HepG2 (cell line): ENCODE results near the gene SPANXN3. TPM values are rescaled to one million over a fixed set of nuclear protein-coding genes. Genes with fewer than 3 reads are reported as not detected.
"Not testable (repeated sequence)": the region's sequence is repeated elsewhere in the genome, so short reads cannot be mapped to it uniquely, and the experiment has no call there.

Experiments
- ATAC-seq: fragments of 200-7000 bp; cut with Tn5 transposase; 3 replicates; pipeline ENCODE4 v1.9.1; 2020; ENCODE audit warnings: mild to moderate bottlenecking, moderate library complexity
- BruUV-seq: library from RNA; stranded (reverse); fragments of 400-500 nt; replicated peaks from 2 replicates; lab custom pipeline; 2021; lab: Mats Ljungman, UMichigan
- CTCF ChIA-PET: fragments of 300-600 bp; formaldehyde crosslinking; extraction: SDS; loops from one replicate; lab custom pipeline; 2021; ENCODE audit warnings: low total read pairs, inconsistent platforms, low intra/inter-chr PET ratio; lab: Yijun Ruan, JAX
- POLR2A ChIA-PET: fragments of 350-600 bp; sonication (Branson Sonifier 250); formaldehyde crosslinking; loops from one replicate; lab custom pipeline; 2020; ENCODE audit warnings: antibody characterized with exemption, inconsistent platforms; lab: Yijun Ruan, JAX
- DNase-seq: peaks from one replicate; pipeline ENCODE4 v3.0.0-alpha.2; 2015; ENCODE audit warnings: low spot score
- FAIRE-seq: peaks from 3 replicates; lab custom pipeline; 2011; peaks lifted over from hg19 to GRCh38; lab: Jason Lieb, UNC
- H2AFZ ChIP-seq: one replicate; pipeline ENCODE4 v1.6.1; 2011; ENCODE audit warnings: low read length, inconsistent platforms
- H3K27ac ChIP-seq: fragments of 300-600 bp; 3 replicates; pipeline ENCODE4 v1.8.0; 2011; ENCODE audit warnings: mixed run types, mild to moderate bottlenecking, mixed read lengths, low read length, inconsistent platforms; ENCODE audit not compliant: insufficient read depth; ENCODE audit errors: extremely low read length
- H3K27me3 ChIP-seq, 2 experiments: fragments of 200-600 bp in 1 of 2; 2 replicates in 1 of 2; 3 replicates in 1 of 2; pipeline versions ENCODE4 v1.6.0 to v1.8.0; 2011; ENCODE audit warnings: low read length in 2 of 2, mild to moderate bottlenecking in 2 of 2, moderate library complexity in 2 of 2, inconsistent platforms in 1 of 2; ENCODE audit not compliant: insufficient read depth in 2 of 2, control insufficient read depth in 1 of 2
- H3K36me3 ChIP-seq, 2 experiments: fragments of 200-600 bp in 1 of 2; replicated peaks in 1 of 2; 2 replicates in 1 of 2; 3 replicates in 1 of 2; pipeline versions ENCODE4 v1.5.1 to v1.8.0; 2011; ENCODE audit warnings: low read length in 2 of 2, inconsistent platforms in 1 of 2; ENCODE audit not compliant: insufficient read depth in 2 of 2, control insufficient read depth in 1 of 2
- H3K4me1 ChIP-seq: 2 replicates; pipeline ENCODE4 v1.5.1; 2012; ENCODE audit warnings: low read length, inconsistent platforms; ENCODE audit not compliant: insufficient read depth
- H3K4me2 ChIP-seq: 2 replicates; pipeline ENCODE4 v1.6.0; 2011; ENCODE audit warnings: low read depth, low read length, inconsistent platforms
- H3K4me3 ChIP-seq, 3 experiments: fragments of 200-600 bp in 1 of 3; sonication (generic), shearing (Covaris generic) in 1 of 3; replicated peaks in 1 of 3; 2 replicates each; pipeline ENCODE4 v1.5.1; 2011 to 2016; ENCODE audit warnings: low read length in 3 of 3, inconsistent platforms in 2 of 3, low read depth in 2 of 3, mild to moderate bottlenecking in 2 of 3, control low read depth in 1 of 3, mixed read lengths in 1 of 3; ENCODE audit not compliant: insufficient read depth in 1 of 3
- H3K79me2 ChIP-seq: one replicate; pipeline ENCODE4 v1.6.1; 2011; ENCODE audit warnings: low read length, inconsistent platforms; ENCODE audit not compliant: insufficient read depth
- H3K9ac ChIP-seq: 2 replicates; pipeline ENCODE4 v1.6.0; 2011; ENCODE audit warnings: mild to moderate bottlenecking, low read depth, low read length, inconsistent platforms; ENCODE audit not compliant: insufficient read depth
- H3K9me3 ChIP-seq: 2 replicates; pipeline ENCODE4 v1.5.1; 2012; ENCODE audit warnings: mild to moderate bottlenecking, low read length
- H4K20me1 ChIP-seq: 2 replicates; pipeline ENCODE4 v1.6.0; 2011; ENCODE audit warnings: inconsistent platforms, mild to moderate bottlenecking, low read length, moderate library complexity; ENCODE audit not compliant: insufficient read depth
- ZNF318 ChIP-seq: sonication (generic); formaldehyde crosslinking; IDR thresholded peaks from 2 replicates; pipeline ENCODE4 v1.4.0; 2020; ENCODE audit warnings: mild to moderate bottlenecking, missing genetic modification reagents
- WGBS: methylation state at CpG from one replicate; pipeline ENCODE4 v1.1.6; 2017; ENCODE audit warnings: low lambda C conversion rate; 5-methylcytosine and 5-hydroxymethylcytosine counted together
- in situ Hi-C: cut with HindIII; loops from 2 replicates; pipeline ENCODE4 v1.10.0; 2017; ENCODE audit warnings: low pct_unique_long_range_greater_than_20kb; ENCODE audit not compliant: extremely low pct_ligation_motif_present
- intact Hi-C: fragments of 100-400 bp; cut with micrococcal nuclease; formaldehyde crosslinking; loops from one replicate; pipeline ENCODE4 v1.10.0; 2022; ENCODE audit not compliant: unreplicated experiment
- polyA plus RNA-seq, 8 experiments: library from polyadenylated mRNA; depleted of rRNA in 3 of 8; stranded (reverse) in 7 of 8; unstranded in 1 of 8; fragments of >200 nt; fragmentation: Illumina TruSeq in 4 of 8; extraction: Trizol in 4 of 8; gene quantifications; 2 replicates each; pipeline versions ENCODE4 v1.2.1 to v1.2.3, GENCODE V29; 2011 to 2016; ENCODE audit warnings: low read depth in 4 of 8, missing spikeins in 1 of 8, mixed read lengths in 1 of 8; ENCODE audit not compliant: insufficient read depth in 1 of 8
- total RNA-seq, 5 experiments: library from RNA; depleted of rRNA; stranded (reverse); fragments of >200 nt; fragmentation: Illumina TruSeq; extraction: Trizol; gene quantifications; 2 replicates each; pipeline ENCODE4 v1.2.3, GENCODE V29; 2016; ENCODE audit warnings: low read depth in 1 of 5

SPANXN3 gene
- total and polyA plus RNA-seq, 2 of the 13 experiments (the other 11 are each of a cell fraction or from before 2014, with no cell fraction given): not detected

- TF ChIP-seq ZNF318 (CRISPR knock-in tag): no peak
- TF ChIP-seq, all 625 proteins: peak for 0
Observed at GRCh38 chrX:143536176-143536575, 18.9 kb upstream of the SPANXN3 start (continued).

DNA sequence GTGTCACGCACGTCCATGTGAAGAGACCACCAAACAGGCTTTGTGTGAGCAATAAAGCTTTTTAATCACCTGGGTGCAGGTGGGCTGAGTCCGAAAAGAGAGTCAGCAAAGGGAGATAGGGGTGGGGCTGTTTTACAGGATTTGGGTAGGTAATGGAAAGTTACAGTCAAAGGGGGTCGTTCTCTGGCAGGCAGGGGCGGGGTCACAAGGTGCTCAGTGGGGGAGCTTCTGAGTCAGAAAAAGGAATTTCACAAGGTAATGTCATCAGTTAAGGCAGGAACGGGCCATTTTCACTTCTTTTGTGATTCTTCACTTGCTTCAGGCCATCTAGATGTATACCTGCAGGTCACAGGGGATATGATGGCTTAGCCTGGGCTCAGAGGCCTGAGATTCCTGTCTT lies 15.1 kb downstream of the SPANXN3 start:
- H3K4me1 ChIP-seq, H3K27me3 ChIP-seq, DNase-seq, H3K36me3 ChIP-seq, POLR2A ChIA-PET, FAIRE-seq, H3K9ac ChIP-seq, BruUV-seq, in situ Hi-C loops, H3K79me2 ChIP-seq, H4K20me1 ChIP-seq, ATAC-seq, H2AFZ ChIP-seq, H3K27ac ChIP-seq, H3K4me3 ChIP-seq, CTCF ChIA-PET, H3K4me2 ChIP-seq, intact Hi-C loops: not testable (repeated sequence)
- WGBS: 3% methylated on average over 6 of the region's 6 CpGs
- H3K9me3 ChIP-seq: peaks cover 50% of the 10 kb centered on the region
